GM18502 (cell line): Measurements from ENCODE around the gene CREB5.
A peak's percentile ranks its signal among the peaks of the same experiment; 100 is the strongest.
"Not testable (repeated sequence)": the region's sequence is repeated elsewhere in the genome, so short reads cannot be mapped to it uniquely, and the experiment has no call there.

Experiments
- ATAC-seq: cut with Tn5 transposase; IDR thresholded peaks from one replicate; pipeline ENCODE4 v1.9.1; 2021; ENCODE audit warnings: mild to moderate bottlenecking; ENCODE audit not compliant: unreplicated experiment, poor library complexity

The CREB5 gene

DNA sequence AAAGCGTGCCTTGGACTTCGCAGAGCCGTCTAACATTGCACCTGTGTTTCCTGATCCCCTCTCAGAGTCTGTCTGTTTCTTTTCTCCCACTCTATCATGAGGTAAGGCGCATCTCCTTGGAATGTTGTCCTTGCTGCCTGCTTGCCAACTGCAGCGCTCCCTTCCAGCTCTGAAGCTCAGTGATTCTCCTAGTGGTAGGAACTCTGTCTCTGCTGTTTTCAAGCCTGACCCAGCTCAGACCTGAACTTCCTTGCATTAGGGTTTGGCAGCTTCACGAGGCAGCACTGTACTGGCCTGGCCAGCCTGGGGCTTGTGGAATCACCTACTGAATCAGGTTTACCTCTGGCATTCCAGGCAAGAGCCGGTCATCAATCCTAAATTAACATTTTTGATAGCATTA lies 123.9 kb downstream of the CREB5 start:
- no peak for ATAC-seq

- peak; percentile 96 for ATAC-seq
Observed at GRCh38 chr7:28539289-28539981, 127.1 kb downstream of the CREB5 start.

DNA sequence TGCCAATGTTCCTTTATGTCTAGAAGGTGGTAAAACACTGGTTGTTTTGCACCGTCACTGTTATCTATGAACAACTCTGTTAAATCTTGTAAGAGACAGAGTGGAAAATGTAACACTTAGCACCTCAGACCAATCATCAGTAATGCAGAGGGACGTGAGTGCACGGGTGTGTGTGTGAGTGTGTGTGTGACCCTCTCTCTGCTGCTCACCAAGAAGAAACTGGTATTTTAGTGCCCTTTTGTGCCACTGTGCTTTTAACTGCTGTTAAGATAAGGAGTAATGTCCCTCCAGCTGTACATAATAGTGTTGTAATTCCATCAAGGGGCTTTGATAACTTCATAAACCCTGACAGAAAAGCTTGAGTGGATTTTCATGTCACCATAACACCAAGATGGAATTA lies 130.1 kb downstream of the CREB5 start:
- ATAC-seq = no peak

DNA sequence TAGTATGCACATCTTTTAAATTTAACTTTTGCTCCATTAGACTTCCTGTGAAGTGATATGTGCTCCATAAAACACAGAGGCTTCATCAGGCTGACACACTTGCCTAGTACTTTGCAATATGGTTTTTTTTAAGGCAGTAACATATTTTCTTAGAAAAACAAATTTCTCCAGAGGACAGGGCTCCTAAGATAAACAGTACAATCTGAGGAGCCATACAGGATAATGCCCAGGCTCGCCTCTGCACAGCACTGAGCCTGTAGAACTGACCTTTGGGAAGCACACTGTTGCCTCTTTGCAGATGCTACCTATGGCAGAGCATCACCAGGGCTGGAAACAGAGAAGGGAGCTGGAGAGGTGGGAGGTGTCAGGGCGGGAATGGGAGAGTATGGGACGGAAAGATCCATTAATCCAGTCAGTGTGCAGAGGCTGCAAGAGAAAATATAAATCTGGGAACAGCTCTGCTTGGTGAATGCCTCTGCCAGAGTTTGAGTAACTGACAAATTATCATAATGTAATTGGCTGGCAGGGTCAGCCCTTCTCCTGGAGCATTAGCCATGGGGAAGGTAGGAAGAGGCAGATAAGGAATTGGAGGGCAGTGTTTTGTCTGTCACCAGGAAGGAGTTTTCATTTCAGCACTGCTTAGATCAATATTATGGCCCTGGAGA lies 132.3 kb downstream of the CREB5 start:
- ATAC-seq = no peak

DNA sequence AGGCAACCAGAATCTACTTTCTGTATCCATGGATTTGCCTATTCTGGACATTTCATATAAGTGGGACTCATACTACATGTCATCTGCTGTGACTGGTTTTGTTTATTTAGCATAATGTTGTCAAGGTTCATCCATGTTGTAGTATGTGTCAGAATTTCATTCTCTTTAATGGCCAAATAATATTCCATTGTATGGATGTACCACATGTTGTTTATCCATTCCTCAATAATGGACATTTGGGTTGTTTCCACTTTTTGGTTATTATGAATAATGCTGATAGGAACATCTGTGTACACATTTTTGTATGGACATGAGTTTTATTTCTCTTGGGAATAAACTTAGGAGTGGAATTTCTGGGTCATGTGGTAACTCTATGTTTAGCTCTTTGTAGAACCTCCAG lies 133.7 kb downstream of the CREB5 start:
- no peak for ATAC-seq

- ATAC-seq = no peak
Observed at GRCh38 chr7:28547115-28547514, 134.8 kb downstream of the CREB5 start.

GRCh38 chr7:28548416-28548815 lies 136.1 kb downstream of the CREB5 start:
- ATAC-seq = no peak

- ATAC-seq = no peak
Observed at GRCh38 chr7:28549998-28550397, 137.7 kb downstream of the CREB5 start.

DNA sequence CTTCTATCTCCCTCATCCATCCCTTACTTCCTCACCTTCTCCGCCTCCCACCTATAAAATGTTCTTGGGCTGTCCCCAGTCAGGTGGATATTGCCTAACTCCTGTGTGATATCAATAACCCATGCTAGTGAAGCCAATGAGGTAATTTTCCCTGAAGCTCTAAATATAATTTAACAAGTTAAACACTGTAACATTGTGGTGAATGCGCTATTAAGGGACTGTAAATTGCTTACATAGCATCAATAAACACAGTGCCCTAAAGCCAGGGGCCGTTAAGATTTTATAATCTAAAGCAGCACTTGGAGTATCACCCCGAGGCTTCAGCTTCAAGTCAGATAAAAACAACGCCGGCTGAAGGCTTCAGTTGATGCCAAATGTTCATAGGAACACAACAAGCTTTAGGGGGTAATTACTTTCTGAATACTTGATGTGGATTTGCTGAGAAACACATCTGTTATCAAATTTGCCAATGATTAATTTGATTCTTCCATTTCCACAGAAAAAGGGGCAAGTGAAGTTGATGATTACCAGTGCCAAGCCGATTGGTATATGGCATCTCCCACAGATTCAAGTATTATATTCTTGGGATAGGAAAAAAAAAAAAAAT lies 138.4 kb downstream of the CREB5 start:
- ATAC-seq = no peak

- no peak for ATAC-seq
Observed at GRCh38 chr7:28551331-28551730, 139.0 kb downstream of the CREB5 start.

GRCh38 chr7:28551766-28552165 lies 139.4 kb downstream of the CREB5 start:
- ATAC-seq = not testable (repeated sequence)

- ATAC-seq = no peak
Observed at GRCh38 chr7:28554802-28555471, 142.6 kb downstream of the CREB5 start.

DNA sequence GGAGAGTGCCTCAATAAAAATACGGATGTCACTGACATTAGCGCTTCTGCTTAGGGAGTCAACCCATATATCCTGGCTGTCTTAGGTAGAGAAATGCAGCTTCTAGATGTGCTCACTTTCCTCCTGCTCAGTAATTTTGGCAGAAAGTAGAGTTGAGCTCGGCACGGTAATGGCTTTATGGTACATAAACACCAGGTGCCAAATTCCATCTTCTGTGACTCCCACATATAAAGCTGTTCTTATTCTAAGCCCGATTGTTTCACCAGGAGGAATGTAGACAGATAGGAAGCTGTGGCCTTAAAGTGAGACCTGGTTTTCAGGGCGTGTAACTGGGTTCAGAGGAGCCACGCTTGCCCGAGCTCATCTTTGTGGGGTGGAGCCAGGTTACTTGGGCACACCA lies 143.7 kb downstream of the CREB5 start:
- ATAC-seq = no peak

GRCh38 chr7:28556671-28557070 lies 144.4 kb downstream of the CREB5 start:
- ATAC-seq = no peak

GRCh38 chr7:28558236-28558635 lies 145.9 kb downstream of the CREB5 start:
- ATAC-seq = no peak

DNA sequence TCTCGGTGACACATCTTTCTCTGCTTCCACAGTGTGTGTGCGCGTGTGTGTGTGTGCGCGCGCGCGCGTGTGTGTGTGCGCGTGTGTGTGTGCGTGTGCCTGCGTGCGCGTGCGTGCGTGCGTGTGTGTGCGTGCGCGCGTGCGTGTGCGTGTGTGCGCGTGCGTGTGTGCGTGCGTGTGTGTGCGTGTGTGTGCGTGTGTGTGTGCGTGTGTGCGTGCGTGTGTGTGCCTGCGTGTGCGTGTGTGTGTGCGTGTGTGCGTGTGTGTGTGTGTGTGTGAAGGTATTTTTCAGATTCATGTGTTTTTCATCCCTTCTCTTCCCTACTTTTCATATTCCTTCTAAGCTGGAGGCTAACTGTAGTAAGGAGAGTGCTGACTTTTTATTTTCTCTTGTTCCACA lies 148.4 kb downstream of the CREB5 start:
- no peak for ATAC-seq

DNA sequence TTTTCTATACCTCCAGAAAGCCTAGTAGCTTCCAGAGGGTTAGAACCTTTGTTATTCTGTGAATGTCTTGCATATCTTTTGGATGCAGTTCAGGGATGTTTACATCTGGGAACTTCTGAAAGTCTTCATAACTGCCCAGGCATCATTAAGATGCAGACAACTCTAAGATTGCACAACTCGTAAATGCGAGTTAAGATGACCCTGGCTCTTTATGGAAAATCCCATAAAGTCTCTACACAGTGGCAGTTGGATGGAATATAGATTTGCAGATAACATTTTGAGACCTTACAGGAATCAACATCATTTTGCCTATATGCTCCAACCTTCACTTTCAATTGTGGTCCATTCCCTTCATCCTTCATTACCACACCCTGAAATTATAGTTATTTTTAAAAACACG lies 151.7 kb downstream of the CREB5 start:
- no peak for ATAC-seq

- ATAC-seq = no peak
Observed at GRCh38 chr7:28564755-28565374, 152.5 kb downstream of the CREB5 start.

GRCh38 chr7:28565980-28566379 lies 153.7 kb downstream of the CREB5 start:
- ATAC-seq = no peak

DNA sequence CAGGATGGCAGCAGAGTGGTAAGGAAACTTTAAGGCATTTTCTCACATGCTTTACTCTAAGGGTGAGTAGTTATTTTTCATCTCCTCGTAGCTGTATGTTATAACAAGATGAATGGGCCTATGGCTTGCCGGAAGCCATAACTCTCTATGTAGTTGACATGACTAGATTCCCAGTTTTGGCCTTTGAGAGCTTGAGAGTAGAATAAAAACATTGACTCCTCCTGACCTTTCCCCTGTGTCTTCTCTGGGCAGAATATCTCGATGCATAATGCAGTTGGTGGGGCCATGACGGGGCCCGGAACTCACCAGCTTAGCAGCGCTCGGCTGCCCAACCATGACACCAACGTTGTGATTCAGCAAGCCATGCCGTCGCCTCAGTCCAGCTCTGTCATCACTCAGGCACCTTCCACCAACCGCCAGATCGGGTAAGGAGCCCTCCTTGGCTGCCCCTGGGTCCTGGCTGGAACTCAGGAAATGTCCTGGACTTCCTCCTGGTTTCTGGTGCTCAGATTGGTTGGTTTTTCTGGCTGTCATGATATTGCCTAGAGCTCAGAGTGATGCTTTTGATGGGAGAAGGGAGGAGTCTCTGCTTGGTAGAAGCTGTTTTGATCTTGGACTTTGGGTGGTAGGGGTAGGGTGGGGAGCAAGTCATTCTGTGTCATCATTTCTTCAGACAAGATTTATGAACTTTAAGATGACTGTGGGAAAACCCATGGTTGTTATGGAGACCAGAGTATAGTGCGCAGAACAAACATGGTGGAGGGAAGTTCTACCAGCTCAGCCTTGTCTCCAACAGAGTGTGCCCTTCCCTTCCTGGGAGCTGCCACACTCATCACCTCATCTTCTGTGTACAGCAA lies 158.0 kb downstream of the CREB5 start:
- peak; percentile 85 for ATAC-seq
